T-helper 1 cell (primary cell): ENCODE results near the gene SUSD1.
"Not testable (repeated sequence)": the region's sequence is repeated elsewhere in the genome, so short reads cannot be mapped to it uniquely, and the experiment has no call there.

Experiments
- DNase-seq, 5 donors: peaks; one replicate each; pipeline ENCODE4 v3.0.0-alpha.2; 2012 to 2020

SUSD1 gene

DNA sequence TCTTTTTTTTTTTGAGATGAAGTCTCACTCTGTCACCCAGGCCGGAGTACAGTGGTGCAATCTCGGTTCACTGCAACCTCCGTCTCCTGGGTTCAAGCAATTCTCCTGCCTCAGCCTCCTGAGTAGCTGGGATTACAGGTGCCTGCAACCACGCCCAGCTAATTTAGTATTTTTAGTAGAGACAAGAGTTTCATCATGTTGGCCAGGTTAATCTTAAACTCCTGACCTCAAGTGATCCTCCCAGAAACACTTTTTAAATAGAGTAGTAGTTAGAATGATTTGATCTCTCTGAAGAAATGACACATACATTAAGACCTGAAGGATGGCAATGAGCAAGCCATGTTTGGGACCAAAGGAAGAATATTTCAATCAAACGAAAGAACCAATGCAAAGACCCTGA, 46.7 kb downstream of the SUSD1 start:
- not testable (repeated sequence) for DNase-seq

DNA sequence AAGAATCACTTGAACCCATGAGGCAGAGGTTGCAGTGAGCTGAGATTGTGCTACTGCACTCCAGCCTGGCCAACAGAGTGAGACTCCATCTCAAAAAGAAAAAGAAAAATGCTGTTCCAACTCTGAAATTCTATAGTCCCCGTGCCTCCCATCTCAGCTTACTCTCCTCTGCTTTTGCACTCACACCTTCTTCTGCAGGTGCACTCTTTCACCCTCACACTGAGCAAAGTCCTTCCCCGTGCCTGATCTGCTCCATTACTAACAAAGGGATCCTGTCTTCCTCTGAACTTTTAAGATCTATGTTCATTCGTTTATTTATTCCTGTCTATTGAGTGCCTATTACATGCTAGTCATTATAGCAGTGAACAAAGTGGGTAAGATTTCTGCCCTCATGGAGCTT, 47.8 kb downstream of the SUSD1 start:
- no peak for DNase-seq

DNA sequence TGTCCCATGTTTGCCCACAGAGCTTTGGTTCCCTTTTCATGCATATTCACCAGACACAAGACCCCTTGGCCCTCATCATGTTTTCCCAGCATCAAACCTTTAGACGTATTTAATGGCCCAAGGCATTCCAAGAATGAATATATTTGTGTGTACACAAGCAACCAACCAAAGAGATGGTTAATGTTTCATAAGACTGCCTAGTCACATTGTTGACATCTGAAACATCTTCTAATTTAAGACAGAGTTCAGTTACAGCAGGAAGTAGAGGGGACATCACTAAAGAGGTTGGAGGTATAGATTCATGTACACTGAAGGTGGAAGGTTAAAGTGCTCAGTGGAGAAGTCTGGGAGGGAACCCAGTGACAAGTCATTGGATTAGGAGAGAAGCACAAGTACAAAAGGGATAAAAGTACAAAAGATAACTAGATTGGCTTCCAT, 49.1 kb downstream of the SUSD1 start:
- no peak for DNase-seq

DNA sequence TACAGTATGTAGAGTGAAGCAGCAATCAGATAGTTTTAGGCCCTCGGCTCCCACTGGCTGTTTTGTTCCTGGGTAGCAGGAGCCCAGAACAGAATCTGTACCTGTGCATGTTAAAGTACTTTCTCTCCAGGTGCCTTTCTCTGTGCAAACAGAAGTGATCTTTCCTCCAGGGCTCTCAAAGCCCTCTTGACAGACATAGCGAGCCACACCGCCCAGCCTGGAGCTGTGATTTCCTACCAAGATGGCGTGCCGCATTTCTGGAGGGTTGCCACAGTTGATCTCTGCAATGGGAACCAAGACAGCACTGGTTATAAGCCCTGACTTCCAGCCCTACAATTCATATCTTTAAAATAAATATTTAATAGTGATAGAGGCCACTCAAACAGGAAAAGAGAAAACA, 50.9 kb downstream of the SUSD1 start:
- no peak for DNase-seq

DNA sequence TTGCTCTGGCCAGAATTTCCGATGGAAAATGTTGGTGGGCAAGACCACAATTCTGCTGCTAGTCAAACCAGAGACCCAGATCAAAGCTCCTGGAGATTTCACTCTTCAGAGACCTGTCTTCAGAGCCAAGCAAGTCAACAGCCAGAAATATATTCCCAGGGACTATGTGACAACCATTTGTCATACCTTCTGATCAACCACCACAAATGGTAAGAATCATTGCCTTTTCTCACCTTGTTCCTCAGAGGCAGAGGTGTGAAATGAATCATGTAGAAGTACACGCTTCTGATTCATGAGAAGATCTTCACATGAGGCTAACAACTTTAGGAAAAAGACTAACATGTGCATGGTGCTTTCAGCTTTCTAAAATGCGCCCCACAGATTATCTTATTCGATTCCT, 53.5 kb downstream of the SUSD1 start:
- DNase-seq = no peak

DNA sequence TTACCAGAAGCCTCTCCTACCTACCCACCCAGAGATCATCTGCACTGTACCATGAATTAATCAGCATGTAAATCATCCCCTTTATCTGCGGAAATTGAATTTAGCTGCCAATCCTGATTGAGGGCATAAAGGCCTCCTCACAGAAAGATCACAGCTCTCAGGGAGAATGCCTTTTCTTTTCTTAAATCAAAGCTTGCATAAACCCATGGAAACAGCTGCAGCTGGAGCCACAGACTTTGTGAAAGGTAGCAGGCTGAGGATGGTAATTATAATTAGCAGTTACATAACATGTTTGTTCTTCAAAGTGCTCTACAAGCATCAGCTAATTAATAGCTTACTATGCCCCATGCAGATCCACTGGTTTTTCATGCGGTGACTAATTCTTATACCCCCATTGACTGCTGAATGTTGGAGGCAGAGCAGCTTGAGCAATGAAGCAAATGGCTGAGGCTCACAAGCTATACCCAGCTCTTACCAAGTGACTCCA, 54.6 kb downstream of the SUSD1 start:
- DNase-seq = no peak

DNA sequence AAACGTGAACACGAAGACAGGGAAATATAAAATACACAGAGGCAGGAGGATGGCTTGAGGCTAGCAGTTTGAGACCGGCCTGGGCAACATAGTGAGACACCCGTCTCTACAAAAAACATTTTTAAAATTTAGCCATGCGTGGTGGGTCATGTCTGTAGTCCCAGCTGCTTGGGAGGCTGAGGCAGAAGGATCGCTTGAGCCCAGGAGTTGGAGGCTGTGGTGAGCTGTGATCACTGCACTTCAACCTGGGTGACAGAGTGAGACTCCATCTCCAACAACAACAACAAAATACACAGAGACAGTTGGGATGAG, 55.1 kb downstream of the SUSD1 start:
- DNase-seq = no peak

DNA sequence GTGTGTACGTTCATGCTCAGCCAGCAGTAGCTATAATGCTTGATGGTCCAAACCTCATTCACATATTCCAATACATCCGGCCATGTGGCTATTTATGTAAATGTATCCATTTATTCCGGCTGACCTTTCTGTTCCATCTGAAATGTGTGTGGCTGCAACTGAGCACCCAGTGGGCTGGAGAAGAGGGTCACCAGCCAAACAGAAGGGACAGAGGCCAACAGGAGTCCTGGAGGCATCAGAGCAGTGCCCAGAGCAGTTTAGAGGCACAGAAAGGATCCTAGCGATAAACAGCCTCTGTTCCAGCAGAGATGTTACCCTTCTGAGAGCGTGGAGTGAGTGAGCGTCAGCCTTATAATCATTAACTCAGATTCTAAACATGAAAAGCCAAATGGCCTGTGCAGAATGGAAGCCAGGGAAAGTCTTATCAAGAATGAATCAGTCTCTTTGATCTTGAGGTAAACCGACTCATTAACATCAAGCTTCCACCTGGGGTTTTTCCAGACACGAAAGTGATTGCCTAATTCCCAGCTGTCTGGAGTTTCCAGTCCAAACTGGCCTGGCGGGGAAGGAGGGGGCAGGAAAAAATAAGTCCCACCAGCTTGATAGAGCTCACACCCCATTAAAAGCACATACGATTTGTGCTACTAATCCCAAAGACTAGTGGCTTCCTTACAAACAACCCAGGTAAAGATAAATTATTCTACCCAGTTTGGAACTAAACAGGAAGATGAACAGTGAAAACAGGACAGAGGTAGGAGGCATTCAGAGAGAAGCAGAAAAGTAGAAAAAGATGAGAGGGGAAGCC, 55.7 kb downstream of the SUSD1 start:
- no peak for DNase-seq

DNA sequence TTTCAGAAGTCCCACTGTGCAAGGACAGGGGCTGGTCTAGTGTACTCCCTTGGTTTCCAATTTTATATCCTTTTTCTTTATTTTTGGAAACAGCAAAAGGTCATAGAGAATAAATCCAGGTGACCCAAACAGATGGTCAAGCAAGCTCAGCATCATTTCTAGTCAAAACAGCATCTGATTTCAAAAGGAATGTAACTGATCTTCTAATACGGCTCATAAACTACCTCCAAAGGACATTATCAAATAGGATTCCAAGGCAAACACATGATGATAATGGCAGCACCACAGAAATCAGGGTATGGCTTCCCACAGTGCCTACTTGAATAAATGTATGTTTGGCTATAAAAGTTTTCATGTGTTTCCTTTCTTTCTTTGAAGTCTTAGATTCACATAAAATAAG, 57.1 kb downstream of the SUSD1 start:
- DNase-seq = no peak

DNA sequence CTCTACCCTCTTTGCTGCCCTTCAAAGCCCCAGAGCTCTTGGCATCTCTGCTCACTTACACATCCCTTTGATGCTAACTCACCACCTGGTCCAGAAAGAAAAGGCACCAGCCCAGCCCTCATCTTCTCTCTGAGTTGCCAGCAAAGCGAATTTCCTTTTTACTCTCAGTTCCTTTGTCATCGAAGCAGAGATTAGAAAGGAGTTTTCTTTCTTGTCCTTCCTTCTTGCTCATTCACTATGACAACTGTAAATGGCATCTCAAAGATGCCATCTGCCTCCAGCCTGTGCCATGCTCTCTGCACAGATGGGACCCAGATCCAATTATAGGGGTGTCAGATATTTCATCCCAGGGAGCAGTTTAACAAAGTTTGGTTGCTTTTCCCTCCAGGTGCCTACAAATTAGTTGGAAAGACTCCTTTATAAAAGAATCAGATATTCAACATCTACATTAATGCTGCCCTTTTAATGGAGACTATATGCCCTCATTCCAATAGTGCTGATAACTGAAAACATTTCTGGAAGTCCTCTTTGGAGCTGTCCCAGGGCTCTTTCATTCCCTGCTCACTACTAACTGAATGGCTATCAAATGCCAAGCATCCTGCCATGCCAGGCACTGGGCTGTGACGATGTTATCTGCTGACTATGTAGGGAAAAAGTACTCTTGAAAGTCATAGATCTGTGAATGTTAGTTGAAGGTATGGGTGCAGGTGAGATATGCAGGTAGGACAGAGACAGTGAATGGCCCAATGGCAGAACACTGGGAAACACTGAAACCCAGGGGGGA, 58.9 kb downstream of the SUSD1 start:
- DNase-seq = no peak

DNA sequence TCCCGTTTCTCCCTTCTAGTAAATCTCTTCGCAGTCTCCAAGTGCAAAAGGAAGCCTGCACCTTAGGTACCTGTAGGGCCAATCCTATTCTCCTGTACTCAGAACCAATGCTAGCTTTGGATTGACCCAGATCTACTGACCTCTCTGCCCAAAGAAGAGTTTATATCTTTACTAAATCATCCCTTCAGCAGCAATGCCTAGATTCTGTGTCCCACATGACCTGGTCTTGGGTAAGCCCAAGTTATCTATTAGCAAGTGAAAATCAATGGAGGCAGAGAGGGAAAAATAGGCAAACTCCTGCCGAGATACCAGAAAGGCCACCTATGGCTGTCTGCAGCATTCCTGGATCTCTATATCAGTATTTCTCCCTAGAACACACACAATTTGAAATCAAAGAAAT, 60.0 kb downstream of the SUSD1 start:
- no peak for DNase-seq

DNA sequence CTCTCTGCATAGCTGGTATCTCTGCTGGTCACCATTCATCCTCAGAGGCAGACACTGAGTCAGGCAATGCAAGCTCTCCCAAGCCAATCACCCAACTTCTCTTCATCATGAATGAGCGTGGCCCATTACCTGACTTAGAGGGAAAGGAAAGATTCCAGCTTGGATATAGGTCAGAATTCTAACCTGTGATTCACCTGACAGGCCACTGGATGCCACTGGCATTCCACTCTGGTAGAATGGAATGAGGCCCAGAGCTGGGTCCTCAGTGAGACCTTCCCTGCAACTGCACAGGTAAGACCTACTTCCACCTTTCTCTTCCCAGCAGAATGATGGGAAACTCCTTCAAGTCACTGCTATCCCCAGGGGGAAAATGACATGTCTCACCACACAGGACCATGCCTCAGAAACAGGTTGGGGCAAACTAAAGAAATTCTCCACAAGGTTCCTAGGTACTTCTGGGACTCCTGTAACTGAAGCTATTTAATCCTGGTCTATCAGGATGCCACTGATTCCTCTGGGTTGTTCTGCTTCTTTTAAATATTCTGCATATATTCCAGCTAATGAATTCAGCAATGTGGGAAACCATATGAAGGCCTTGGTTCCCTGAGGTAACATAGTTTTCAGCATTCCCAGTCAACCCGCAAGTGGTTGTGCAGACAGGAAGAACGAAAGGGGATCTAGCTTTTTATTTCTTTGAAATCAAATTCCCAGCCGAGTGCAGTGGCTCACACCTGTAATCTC, 62.0 kb downstream of the SUSD1 start:
- DNase-seq = peak in 3 of 5 donors; percentile 4 to 10 (median 9)

DNA sequence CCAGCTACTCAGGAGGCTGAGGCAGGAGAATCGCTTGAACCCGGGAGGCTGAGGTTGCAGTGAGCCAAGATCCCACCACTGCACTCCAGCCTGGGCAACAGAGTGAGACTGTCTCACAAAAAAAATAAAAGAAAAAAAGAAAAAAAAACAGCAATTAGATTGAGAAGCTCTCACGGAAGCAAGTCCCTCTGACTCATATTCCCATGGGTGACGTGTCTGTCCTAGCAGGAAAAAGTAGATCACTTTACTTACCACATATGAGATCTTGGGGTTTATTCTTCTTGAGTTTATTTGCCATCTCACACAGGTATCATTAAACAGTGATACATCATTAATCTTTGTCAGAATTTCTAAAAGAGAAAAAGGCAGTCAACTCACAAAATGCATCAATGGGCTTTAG, 62.6 kb downstream of the SUSD1 start:
- no peak for DNase-seq

DNA sequence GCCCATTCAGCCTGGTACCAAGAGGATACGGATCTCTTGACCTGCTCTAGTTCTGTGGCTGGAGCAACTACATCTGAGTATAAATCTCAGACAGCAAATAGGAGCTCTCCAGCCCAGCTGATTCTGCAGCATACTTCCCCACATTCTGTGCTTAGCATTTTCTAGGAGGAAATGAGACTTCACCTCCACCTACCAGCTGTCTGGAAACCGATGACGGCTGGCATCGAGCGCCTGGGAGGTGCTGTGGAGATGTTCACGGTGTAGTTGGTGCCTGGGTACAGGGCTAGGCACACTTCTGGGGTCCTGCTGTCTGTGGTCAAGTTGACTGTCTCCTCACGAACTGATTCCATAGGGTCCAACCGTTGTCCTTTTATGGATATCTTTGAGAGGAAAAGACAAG, 63.6 kb downstream of the SUSD1 start:
- no peak for DNase-seq

DNA sequence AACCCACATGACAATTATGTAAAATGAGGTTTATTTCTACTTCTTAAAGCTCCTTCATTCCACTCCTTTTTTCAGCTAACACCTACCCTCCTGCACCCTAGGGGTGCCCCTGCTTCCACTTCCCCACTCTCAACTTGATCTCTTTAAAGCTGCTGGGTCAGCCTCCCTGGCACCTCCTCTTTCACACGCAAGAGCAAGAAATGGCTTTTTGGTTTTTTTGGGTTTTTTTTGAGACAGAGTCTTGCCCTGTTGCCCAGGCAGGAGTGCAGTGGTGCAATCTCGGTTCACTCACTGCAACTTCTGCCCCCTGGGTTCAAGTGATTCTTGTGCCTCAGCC, 64.4 kb downstream of the SUSD1 start:
- no peak for DNase-seq

DNA sequence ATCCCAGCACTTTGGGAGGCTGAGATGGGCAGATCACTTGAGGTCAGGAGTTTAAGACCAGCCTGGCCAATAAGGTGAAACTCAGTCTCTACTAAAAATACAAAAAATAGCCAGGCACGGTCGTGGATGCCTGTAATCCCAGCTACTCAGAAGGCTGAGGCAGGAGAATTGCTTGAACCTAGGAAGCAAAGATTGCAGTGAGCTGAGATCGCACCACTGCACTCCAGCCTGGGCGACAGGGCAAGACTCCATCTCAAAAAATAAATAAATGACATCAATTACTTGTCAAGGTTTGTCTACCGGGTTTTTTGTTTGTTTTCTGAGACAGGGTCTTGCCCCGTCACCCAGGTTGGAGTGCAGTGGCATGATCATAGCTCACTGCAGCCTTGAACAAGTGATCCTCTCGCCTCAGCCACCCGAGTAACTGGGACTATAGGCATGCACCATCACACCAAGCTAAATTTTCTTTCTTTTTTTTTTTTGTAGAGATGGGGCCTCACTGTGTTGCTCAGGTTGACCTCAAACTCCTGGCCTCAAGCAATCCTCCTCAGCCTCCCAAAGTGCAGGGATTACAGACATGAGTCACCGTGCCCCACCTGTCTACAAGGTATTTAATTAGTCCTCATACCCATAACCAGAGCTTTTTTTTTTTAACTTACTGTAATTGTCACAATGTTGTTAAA, 64.9 kb downstream of the SUSD1 start:
- DNase-seq = no peak

DNA sequence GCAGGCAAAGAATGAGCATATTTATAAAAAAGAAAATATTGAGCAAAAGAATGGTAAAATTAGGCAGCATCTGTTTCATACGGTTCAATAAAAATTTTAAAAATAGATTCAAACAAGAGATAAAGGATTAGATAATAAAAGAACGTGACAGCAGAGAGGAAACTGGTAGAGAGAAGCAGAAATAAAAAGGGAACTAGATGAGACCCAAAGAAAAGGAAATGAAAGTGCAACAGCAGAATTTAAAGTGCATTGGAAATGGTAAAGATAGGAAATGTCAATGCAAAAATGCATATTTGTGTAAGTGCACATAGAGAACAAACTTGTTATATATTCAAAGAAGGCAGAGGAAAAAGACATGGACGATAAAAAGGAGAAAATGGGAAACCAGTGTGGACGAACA, 70.2 kb downstream of the SUSD1 start:
- no peak for DNase-seq

DNA sequence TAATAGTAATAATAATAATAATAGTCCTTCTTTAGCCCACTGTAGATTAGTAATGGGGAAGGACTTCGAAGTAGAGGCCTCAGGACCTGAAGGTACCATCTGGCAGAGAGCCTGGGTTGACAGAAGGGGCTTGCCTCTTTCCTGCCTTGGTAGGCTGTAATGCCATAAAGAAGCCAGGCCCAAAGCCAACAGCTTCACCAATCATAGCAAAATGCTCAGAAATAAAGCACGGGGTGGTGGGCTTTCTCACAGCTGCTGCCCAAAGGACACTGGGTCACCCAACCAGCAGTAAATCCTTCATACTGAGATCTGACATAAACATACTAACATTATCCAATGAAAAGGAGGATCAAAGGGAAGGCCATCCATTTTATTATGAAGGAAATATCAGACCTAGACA, 70.7 kb downstream of the SUSD1 start:
- no peak for DNase-seq

DNA sequence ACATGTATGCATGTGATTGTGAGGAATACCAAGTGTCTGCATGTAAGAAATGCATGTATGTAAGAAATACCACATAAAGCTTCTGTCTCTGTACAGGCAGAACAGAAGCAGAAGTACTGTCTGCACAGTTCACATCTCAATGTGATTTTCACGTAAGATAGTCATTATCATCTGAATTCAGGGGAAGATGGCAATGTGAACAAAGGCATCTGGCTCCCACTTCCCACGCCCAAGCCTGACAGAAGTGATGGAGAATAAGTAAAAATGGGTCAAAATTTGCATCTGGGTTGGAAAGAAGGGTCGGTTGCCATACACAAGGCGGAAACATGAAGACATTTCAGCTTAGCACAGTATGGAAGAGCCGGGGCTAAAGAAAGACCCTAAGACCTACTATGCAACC, 71.7 kb downstream of the SUSD1 start:
- DNase-seq = no peak

DNA sequence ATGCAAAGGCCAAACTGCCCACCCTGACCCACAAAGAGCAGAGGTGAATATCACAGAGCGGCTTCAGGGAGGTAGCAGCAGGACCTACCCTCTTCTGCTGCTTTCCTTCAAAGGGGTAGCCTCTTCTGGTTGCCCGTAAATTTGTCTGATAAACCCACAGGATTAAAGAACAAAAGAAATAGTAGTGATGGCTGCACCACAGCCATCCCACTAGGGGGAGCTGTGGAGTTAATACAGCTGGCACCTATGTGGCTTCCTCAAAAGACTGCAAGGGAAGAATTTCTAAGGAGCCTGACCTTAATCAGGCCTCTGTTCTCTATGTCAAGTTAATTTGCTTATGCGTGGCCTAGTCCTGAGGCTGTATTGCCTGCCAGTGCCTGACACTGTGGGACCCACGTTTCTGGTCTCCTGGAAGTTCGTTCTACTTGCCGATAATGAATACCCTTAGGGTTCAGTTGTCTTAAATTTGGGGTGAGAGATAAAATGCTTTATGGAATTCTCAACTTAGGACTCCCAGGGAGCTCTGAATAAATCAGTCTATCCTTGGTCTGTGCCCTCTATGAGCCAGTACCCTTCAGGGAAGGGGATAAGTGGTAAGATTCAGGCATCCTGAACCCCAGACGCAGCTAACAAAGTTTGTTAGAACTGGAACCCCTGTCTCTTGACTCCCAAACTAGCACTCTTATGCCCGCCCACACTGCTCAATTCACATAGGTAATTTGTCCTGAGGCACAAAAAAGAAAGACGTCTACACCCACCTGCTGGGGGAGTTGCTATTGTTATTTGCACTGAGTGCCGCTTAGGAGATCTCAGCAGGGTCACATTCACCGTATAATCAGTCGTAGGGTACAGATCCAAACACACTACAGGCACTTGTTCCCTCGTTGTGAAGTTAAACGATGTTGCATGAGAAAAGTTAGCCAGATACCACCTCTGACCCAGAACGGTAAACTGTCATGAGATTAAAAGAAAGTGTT, 77.1 kb downstream of the SUSD1 start:
- peak; percentile 21 to 74 (median 61) for DNase-seq

DNA sequence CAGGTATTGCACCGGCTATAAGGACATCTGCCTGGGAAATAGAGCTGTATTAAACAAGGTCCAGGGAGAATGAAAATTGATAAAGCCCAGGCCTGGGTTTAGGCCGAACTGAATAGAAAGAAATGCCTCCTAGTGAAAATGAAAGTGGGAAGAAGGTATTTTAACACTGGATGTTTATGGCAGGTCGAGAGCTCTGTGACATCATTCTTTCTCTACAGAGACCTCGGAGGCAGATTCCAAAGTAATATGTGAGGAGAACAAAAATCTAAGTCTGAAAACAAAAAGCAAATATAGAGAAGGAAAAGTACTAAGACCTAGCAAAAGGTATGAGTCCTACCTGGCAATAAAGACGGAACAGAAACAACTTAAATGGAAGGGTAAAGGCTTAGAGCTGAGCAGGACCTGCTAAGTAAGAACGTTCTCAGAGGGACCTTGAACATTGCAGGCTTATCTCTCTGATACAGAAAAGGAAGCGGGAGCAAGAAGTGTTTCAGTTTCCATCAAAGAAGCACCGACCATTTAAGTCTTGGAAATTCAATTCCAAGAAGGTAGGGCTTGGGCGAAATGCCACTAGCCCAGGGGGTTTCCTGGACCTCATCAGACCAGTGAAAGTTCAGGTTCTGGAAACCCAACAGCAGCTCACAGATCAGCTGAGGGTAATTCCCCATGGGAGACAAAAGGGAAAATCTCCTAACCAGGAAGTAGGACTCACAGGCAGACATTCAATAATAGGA, 80.0 kb downstream of the SUSD1 start:
- no peak for DNase-seq
